Caco-2 (cell line): ENCODE data around the gene SCN9A. TPM values are rescaled to one million over a fixed set of nuclear protein-coding genes. Genes with fewer than 3 reads are reported as not detected.

Experiments used
- BruUV-seq: library from RNA; stranded (reverse); fragments of 400-500 nt; replicated peaks from 2 replicates; lab custom pipeline; 2021; lab: Mats Ljungman, UMichigan
- CTCF ChIA-PET: fragments of 300-600 bp; sonication (Branson Sonifier 250); formaldehyde crosslinking; loops from one replicate; lab custom pipeline; 2022; ENCODE audit warnings: antibody characterized with exemption; lab: Charles Lee
- POLR2A ChIA-PET: fragments of 300-600 bp; sonication (Branson Sonifier 250); formaldehyde crosslinking; loops from one replicate; lab custom pipeline; 2022; ENCODE audit warnings: antibody characterized with exemption; lab: Charles Lee
- DNase-seq, 2 experiments: peaks; one replicate each; pipeline versions ENCODE4 v3.0.0 to v3.0.0-alpha.2; 2020 to 2022
- H3K27me3 ChIP-seq: replicated peaks from 2 replicates; pipeline ENCODE4 v1.6.0; 2011; ENCODE audit warnings: low read length; ENCODE audit not compliant: control insufficient read depth, insufficient read depth
- H3K36me3 ChIP-seq: 2 replicates; pipeline ENCODE4 v1.5.1; 2011; ENCODE audit warnings: low read length; ENCODE audit not compliant: control insufficient read depth, insufficient read depth
- H3K4me1 ChIP-seq: fragments of 250-450 bp; sonication (Bioruptor Pico); 2 replicates; pipeline ENCODE4 v1.5.1; 2020; ENCODE audit warnings: mild to moderate bottlenecking
- H3K4me3 ChIP-seq: 2 replicates; pipeline ENCODE4 v1.5.1; 2011; ENCODE audit warnings: low read depth, mild to moderate bottlenecking, control low read depth, low read length
- H3K9me3 ChIP-seq: fragments of 250-450 bp; sonication (Bioruptor Pico); 2 replicates; pipeline ENCODE4 v1.5.1; 2020; ENCODE audit warnings: mild to moderate bottlenecking, moderate library complexity
- H3K27ac Mint-ChIP-seq: one replicate; pipeline ENCODE4 v1.8.0; 2022; ENCODE audit warnings: mixed read lengths; ENCODE audit not compliant: unreplicated experiment
- H3K27me3 Mint-ChIP-seq: one replicate; pipeline ENCODE4 v1.8.0; 2022; ENCODE audit warnings: mixed read lengths; ENCODE audit not compliant: insufficient read depth, unreplicated experiment
- H3K36me3 Mint-ChIP-seq: one replicate; pipeline ENCODE4 v1.8.0; 2022; ENCODE audit warnings: mild to moderate bottlenecking, mixed read lengths; ENCODE audit not compliant: insufficient read depth, unreplicated experiment
- H3K4me1 Mint-ChIP-seq: one replicate; pipeline ENCODE4 v1.8.0; 2022; ENCODE audit warnings: low read depth, mixed read lengths; ENCODE audit not compliant: unreplicated experiment
- H3K4me3 Mint-ChIP-seq: one replicate; pipeline ENCODE4 v1.8.0; 2022; ENCODE audit warnings: mild to moderate bottlenecking, moderate library complexity, mixed read lengths; ENCODE audit not compliant: unreplicated experiment
- H3K9me3 Mint-ChIP-seq: one replicate; pipeline ENCODE4 v1.8.0; 2022; ENCODE audit warnings: mixed read lengths; ENCODE audit not compliant: unreplicated experiment
- CTCF ChIP-seq, 2 experiments: fragments of 200-600 bp in 1 of 2; IDR thresholded peaks; 1 replicate in 1 of 2; 2 replicates in 1 of 2; pipeline versions ENCODE4 v1.5.1 to v1.8.0; 2011 to 2022; ENCODE audit warnings: antibody characterized with exemption in 1 of 2, control low read depth in 1 of 2, inconsistent platforms in 1 of 2, low read depth in 1 of 2, low read length in 1 of 2, mild to moderate bottlenecking in 1 of 2, moderate library complexity in 1 of 2; ENCODE audit not compliant: insufficient read depth in 1 of 2, severe bottlenecking in 1 of 2, unreplicated experiment in 1 of 2
- intact Hi-C: fragments of 100-400 bp; cut with micrococcal nuclease; formaldehyde crosslinking; loops from one replicate; pipeline ENCODE4 v1.10.0; 2022; ENCODE audit not compliant: unreplicated experiment
- total RNA-seq: library from RNA; stranded (reverse); gene quantifications from 2 replicates; pipeline ENCODE4 v1.2.3, GENCODE V29; 2022

SCN9A gene
- total RNA-seq, 1 experiment from 2014 or later: 18.5 TPM

DNA sequence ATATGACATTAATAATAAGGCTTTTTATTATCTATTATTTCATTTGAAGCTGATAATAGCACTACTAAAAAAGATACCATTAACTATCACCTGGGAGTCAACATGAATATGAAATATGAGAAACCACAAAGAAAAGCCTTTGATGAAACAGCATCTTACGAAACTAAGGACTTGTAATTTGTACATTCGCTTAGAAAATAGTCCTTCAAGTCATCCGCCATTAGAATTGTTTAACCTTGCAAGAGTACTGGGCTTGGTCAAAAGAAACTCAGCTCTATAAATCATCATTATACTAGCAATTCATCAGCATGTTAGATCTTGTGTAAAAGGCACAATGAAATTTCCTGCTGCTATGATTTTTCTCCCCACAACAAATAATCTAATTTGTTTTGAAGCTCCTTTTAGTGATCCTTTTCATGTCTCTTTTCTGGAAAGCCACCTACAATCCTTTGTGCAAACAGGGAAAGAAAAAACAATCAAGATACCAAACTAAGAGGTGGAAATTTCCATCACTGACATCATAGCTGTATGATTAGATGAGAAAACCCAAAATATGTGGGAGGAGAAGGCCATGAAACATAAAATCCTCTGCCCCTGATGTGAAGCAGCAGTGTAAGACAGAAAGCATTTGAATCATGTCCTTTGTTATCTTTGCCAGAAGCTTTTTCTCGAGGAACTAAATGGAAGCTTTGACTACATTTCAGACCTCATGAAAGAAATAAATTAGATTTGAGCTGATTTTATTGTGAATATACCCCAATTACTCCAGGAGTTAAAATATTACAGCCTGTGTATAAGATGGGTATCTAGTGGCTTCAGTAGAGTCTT is 31.2 kb downstream of the SCN9A start:
- no peaks in the 10 kb centered on the region for H3K9me3 ChIP-seq
- Mint-ChIP-seq H3K4me3 (no peak overlapping the region), H3K9me3 (no peaks in the 10 kb centered on the region), H3K27me3 (no peaks in the 10 kb centered on the region), H3K36me3 (no peaks in the 10 kb centered on the region), H3K27ac (no peak overlapping the region), H3K4me1 (no peaks in the 10 kb centered on the region)
- H3K27me3 ChIP-seq: no peaks in the 10 kb centered on the region
- ChIA-PET POLR2A (no interaction called here), CTCF (no interaction called here)
- no TSS peak for BruUV-seq
- no peak for TF ChIP-seq CTCF (IDR thresholded peaks at IDR 0.05; ENCODE audit: insufficient read depth in 1 of 2, low read depth in 1 of 2, low read length in 1 of 2, severe bottlenecking in 1 of 2, unreplicated experiment in 1 of 2)
- intact Hi-C loops: no loop called here
- no peak overlapping the region for H3K4me3 ChIP-seq
- no peak for DNase-seq
- H3K36me3 ChIP-seq: no peaks in the 10 kb centered on the region
- H3K4me1 ChIP-seq: no peaks in the 10 kb centered on the region; the same call in 1 of the 2 replicates

GRCh38 chr2:166343467-166343866 is 32.3 kb downstream of the SCN9A start:
- no peaks in the 10 kb centered on the region for H3K27me3 Mint-ChIP-seq
- CTCF ChIA-PET: no interaction called here
- Histone ChIP-seq H3K36me3 (no peaks in the 10 kb centered on the region), H3K4me3 (no peak overlapping the region), H3K9me3 (no peaks in the 10 kb centered on the region), H3K27me3 (no peaks in the 10 kb centered on the region), H3K4me1 (no peaks in the 10 kb centered on the region; the same call in 1 of the 2 replicates)
- H3K36me3 Mint-ChIP-seq: no peaks in the 10 kb centered on the region
- H3K9me3 Mint-ChIP-seq: no peaks in the 10 kb centered on the region
- TF ChIP-seq CTCF (IDR thresholded peaks at IDR 0.05; ENCODE audit: insufficient read depth in 1 of 2, low read depth in 1 of 2, low read length in 1 of 2, severe bottlenecking in 1 of 2, unreplicated experiment in 1 of 2): no peak
- intact Hi-C loops: no loop called here
- POLR2A ChIA-PET: no interaction called here
- H3K27ac Mint-ChIP-seq: no peak overlapping the region
- no peak for DNase-seq
- no peaks in the 10 kb centered on the region for H3K4me1 Mint-ChIP-seq
- no TSS peak for BruUV-seq
- no peak overlapping the region for H3K4me3 Mint-ChIP-seq

DNA sequence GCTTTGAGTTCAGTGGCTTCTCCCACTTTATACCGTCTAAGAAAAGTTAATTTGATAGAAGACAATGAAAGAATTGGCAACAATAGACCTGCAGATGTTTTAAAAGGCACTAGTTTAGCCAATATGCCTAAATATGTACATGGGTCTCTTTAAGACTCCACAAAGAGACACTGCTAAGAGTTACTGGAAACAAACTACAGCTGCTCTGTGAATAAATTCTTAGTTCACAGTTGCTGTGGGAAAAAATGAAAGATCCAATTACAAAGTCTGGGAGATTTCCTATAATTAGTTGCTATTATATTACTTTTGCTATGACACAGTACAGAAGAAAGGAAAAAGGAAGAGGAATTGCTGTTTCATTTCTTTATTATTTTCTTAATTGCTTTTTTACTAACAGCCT is 34.3 kb downstream of the SCN9A start:
- no peaks in the 10 kb centered on the region for H3K9me3 ChIP-seq
- no peaks in the 10 kb centered on the region; the same call in 1 of the 2 replicates for H3K4me1 ChIP-seq
- POLR2A ChIA-PET: no interaction called here
- H3K4me3 Mint-ChIP-seq: no peak overlapping the region
- H3K4me1 Mint-ChIP-seq: peaks cover 8% of the 10 kb centered on the region
- H3K4me3 ChIP-seq: no peak overlapping the region
- no peak for DNase-seq
- no peaks in the 10 kb centered on the region for H3K27me3 Mint-ChIP-seq
- H3K9me3 Mint-ChIP-seq: no peaks in the 10 kb centered on the region
- no peaks in the 10 kb centered on the region for H3K36me3 Mint-ChIP-seq
- H3K36me3 ChIP-seq: no peaks in the 10 kb centered on the region
- H3K27ac Mint-ChIP-seq: no peak overlapping the region
- no peaks in the 10 kb centered on the region for H3K27me3 ChIP-seq
- TF ChIP-seq CTCF (IDR thresholded peaks at IDR 0.05; ENCODE audit: insufficient read depth in 1 of 2, low read depth in 1 of 2, low read length in 1 of 2, severe bottlenecking in 1 of 2, unreplicated experiment in 1 of 2): no peak
- intact Hi-C loops: no loop called here
- CTCF ChIA-PET: no interaction called here
- no TSS peak for BruUV-seq
